Panc1 (cell line): ENCODE results near the gene BICRA. TPM values are rescaled to one million over a fixed set of nuclear protein-coding genes. Genes with fewer than 3 reads are reported as not detected.

ENCODE experiments used
- ATAC-seq: fragments of 200-7000 bp; cut with Tn5 transposase; 2 replicates; pipeline ENCODE4 v1.9.1; 2020; ENCODE audit warnings: mild to moderate bottlenecking, moderate library complexity
- BruUV-seq: library from RNA; stranded (reverse); fragments of 400-500 nt; replicated peaks from 2 replicates; lab custom pipeline; 2021; lab: Mats Ljungman, UMichigan
- CTCF ChIA-PET: fragments of 300-600 bp; sonication (Branson Sonifier 250); formaldehyde crosslinking; loops from one replicate; lab custom pipeline; 2022; ENCODE audit warnings: antibody characterized with exemption; lab: Charles Lee
- POLR2A ChIA-PET: fragments of 300-600 bp; sonication (Branson Sonifier 250); formaldehyde crosslinking; loops from one replicate; lab custom pipeline; 2022; ENCODE audit warnings: antibody characterized with exemption; lab: Charles Lee
- DNase-seq: peaks from one replicate; pipeline ENCODE4 v3.0.0-alpha.2; 2010; ENCODE audit warnings: low read depth, low spot score
- H3K27ac ChIP-seq: 2 replicates; pipeline ENCODE4 v1.5.1; 2011; ENCODE audit warnings: mild to moderate bottlenecking, low read length, inconsistent platforms
- H3K27me3 ChIP-seq: fragments of 200-500 bp; sonication (Bioruptor generic); 2 replicates; pipeline ENCODE4 v1.6.0; 2014; ENCODE audit warnings: low read length, inconsistent platforms; ENCODE audit not compliant: control insufficient read depth, insufficient read depth
- H3K36me3 ChIP-seq: fragments of 200-500 bp; sonication (Bioruptor generic); 2 replicates; pipeline ENCODE4 v1.5.1; 2014; ENCODE audit warnings: inconsistent platforms, mild to moderate bottlenecking, low read length, moderate library complexity; ENCODE audit not compliant: control insufficient read depth, insufficient read depth
- H3K4me1 ChIP-seq: 2 replicates; pipeline ENCODE4 v1.5.1; 2011; ENCODE audit warnings: inconsistent platforms, mild to moderate bottlenecking, low read length, moderate library complexity; ENCODE audit not compliant: control insufficient read depth, insufficient read depth
- H3K4me3 ChIP-seq, 2 experiments: 2 replicates each; pipeline ENCODE4 v1.5.1; 2011 to 2012; ENCODE audit warnings: low read depth in 2 of 2, low read length in 2 of 2, mild to moderate bottlenecking in 2 of 2, inconsistent platforms in 1 of 2, moderate library complexity in 1 of 2
- H3K9me3 ChIP-seq: fragments of 200-500 bp; sonication (Bioruptor generic); 2 replicates; pipeline ENCODE4 v1.5.1; 2014; ENCODE audit warnings: low read depth, mild to moderate bottlenecking, inconsistent platforms, low read length, moderate library complexity; ENCODE audit not compliant: control insufficient read depth, insufficient read depth
- POLR2AphosphoS5 ChIP-seq: IDR thresholded peaks from 2 replicates; pipeline ENCODE4 v1.6.1; 2012; ENCODE audit warnings: mild to moderate bottlenecking, low read depth, low read length, moderate library complexity
- REST ChIP-seq, 2 experiments: IDR thresholded peaks; 2 replicates each; pipeline ENCODE4 v1.6.1; 2011 to 2012; ENCODE audit warnings: low read depth in 2 of 2, control low read depth in 1 of 2, low read length in 1 of 2, mild to moderate bottlenecking in 1 of 2, moderate library complexity in 1 of 2; ENCODE audit not compliant: insufficient read depth in 1 of 2
- SIN3A ChIP-seq: IDR thresholded peaks from 2 replicates; pipeline ENCODE4 v1.6.1; 2012; ENCODE audit warnings: low read depth, mild to moderate bottlenecking, low read length, moderate library complexity, borderline replicate concordance; ENCODE audit not compliant: insufficient read depth
- TCF7L2 ChIP-seq: IDR thresholded peaks from 2 replicates; pipeline ENCODE4 v1.6.1; 2011; ENCODE audit warnings: mild to moderate bottlenecking, low read depth, low read length, inconsistent platforms
- in situ Hi-C: cut with HindIII; loops from 2 replicates; pipeline ENCODE4 v1.10.0; 2016; ENCODE audit warnings: low sequenced_read_pairs, low pct_unique_long_range_greater_than_20kb
- intact Hi-C: fragments of 100-400 bp; cut with micrococcal nuclease; formaldehyde crosslinking; loops from one replicate; pipeline ENCODE4 v1.10.0; 2022; ENCODE audit not compliant: unreplicated experiment
- total RNA-seq: library from RNA; stranded (reverse); gene quantifications from one replicate; pipeline ENCODE4 v1.2.1, GENCODE V29; 2021; ENCODE audit not compliant: unreplicated experiment
- TF ChIP-seq, protein P1 (sequence below): fragments of 450-650 bp; IDR thresholded peaks from 2 replicates; pipeline ENCODE4 v1.5.1; 2017; ENCODE audit warnings: mild to moderate bottlenecking

Gene BICRA
- total RNA-seq, 1 experiment from 2014 or later = 13.7 TPM

- H3K36me3 ChIP-seq = no peaks in the 10 kb centered on the region
- DNase-seq = no peak
- H3K4me1 ChIP-seq = peaks cover 20% of the 10 kb centered on the region
- peak overlapping the region; percentile 51; the same call in 1 of the 2 replicates for H3K27ac ChIP-seq
- in situ Hi-C loops = no loop called here
- no peak for ATAC-seq
- no peaks in the 10 kb centered on the region for H3K27me3 ChIP-seq
- ChIA-PET POLR2A (interaction anchor here (0.6 to 0.7 kb wide), 2 partner anchors 17 to 1343 kb away, joined by 3 to 6 read pairs; no protein-coding TSS in a partner anchor), CTCF (no interaction called here)
- no peaks in the 10 kb centered on the region for H3K9me3 ChIP-seq
- no peak for TF ChIP-seq POLR2AphosphoS5
- TF ChIP-seq, protein P1, sequence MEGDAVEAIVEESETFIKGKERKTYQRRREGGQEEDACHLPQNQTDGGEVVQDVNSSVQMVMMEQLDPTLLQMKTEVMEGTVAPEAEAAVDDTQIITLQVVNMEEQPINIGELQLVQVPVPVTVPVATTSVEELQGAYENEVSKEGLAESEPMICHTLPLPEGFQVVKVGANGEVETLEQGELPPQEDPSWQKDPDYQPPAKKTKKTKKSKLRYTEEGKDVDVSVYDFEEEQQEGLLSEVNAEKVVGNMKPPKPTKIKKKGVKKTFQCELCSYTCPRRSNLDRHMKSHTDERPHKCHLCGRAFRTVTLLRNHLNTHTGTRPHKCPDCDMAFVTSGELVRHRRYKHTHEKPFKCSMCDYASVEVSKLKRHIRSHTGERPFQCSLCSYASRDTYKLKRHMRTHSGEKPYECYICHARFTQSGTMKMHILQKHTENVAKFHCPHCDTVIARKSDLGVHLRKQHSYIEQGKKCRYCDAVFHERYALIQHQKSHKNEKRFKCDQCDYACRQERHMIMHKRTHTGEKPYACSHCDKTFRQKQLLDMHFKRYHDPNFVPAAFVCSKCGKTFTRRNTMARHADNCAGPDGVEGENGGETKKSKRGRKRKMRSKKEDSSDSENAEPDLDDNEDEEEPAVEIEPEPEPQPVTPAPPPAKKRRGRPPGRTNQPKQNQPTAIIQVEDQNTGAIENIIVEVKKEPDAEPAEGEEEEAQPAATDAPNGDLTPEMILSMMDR = no peak
- no peak for TF ChIP-seq SIN3A
- no peak for TF ChIP-seq REST (IDR thresholded peaks at IDR 0.05; ENCODE audit: insufficient read depth in 1 of 2, low read depth in 2 of 2, low read length in 1 of 2)
- no peak for TF ChIP-seq TCF7L2
- H3K4me3 ChIP-seq = no peak overlapping the region
- intact Hi-C loops = no loop called here
- no TSS peak for BruUV-seq
Observed at GRCh38 chr19:47649588-47649987, 40.7 kb downstream of the BICRA start.

- H3K4me3 ChIP-seq = no peak overlapping the region
- DNase-seq = no peak
- ChIA-PET CTCF (no interaction called here), POLR2A (no interaction called here)
- no peaks in the 10 kb centered on the region for H3K36me3 ChIP-seq
- intact Hi-C loops = no loop called here
- no peaks in the 10 kb centered on the region for H3K9me3 ChIP-seq
- H3K27me3 ChIP-seq = no peaks in the 10 kb centered on the region
- peaks cover 11% of the 10 kb centered on the region; the same call in 1 of the 2 replicates for H3K4me1 ChIP-seq
- no peak overlapping the region for H3K27ac ChIP-seq
- no peak for ATAC-seq
- in situ Hi-C loops = no loop called here
- BruUV-seq = no TSS peak
- TF ChIP-seq REST (IDR thresholded peaks at IDR 0.05; ENCODE audit: insufficient read depth in 1 of 2, low read depth in 2 of 2, low read length in 1 of 2) (no peak), TCF7L2 (no peak), POLR2AphosphoS5 (no peak), SIN3A (no peak)
- TF ChIP-seq, protein P1 = no peak
Observed at GRCh38 chr19:47650700-47651099, 41.8 kb downstream of the BICRA start.
